ENCODE results near the gene WWC2. TPM values are rescaled to one million over a fixed set of nuclear protein-coding genes. Genes with fewer than 3 reads are reported as not detected.

Gene WWC2
- total RNA-seq, 1 experiment from 2014 or later: 39.1 TPM

DNA sequence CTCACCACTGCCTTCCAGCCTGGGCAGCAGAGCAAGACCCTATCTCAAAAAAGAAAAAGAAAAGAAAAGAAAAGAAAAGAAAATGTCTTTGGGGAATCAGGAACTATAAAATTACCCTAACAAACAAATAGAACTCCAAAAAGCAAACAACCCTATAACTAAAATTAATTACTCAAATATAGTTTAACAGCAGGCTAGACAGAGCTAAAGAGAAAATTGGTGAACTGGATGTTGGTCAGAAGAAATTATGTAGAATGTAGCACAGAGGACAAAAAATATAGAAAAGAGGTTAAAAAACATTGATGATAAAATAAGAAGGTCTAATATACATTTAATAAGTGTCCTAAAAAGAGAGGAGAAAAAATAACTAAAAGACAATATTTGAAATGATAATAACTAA lies 27.8 kb upstream of the WWC2 start:
- ChIA-PET RAD21 (ENCODE audit: low non-redundant PET in 1 of 2, low total read pairs in 2 of 2, uncharacterized antibody in 2 of 2, unreplicated experiment in 2 of 2) (no interaction called here), POLR2A (no interaction called here), CTCF (interaction anchor here (1.3 kb wide), 1 partner anchor 178 kb away, joined by 3 read pairs; no protein-coding TSS in a partner anchor)
- Histone ChIP-seq H3K4me3 (replicated peaks in 1 of 2; ENCODE audit: low read depth in 1 of 2, low read length in 2 of 2) (no peak overlapping the region), H4K20me1 (ENCODE audit: insufficient read depth) (no peaks in the 10 kb centered on the region), H3K27me3 (ENCODE audit: insufficient read depth, low read length) (no peaks in the 10 kb centered on the region), H3K36me3 (ENCODE audit: control insufficient read depth in 1 of 2, insufficient read depth in 2 of 2, low read length in 2 of 2) (no peaks in the 10 kb centered on the region), H3K9ac (ENCODE audit: low read length) (no peak overlapping the region), H3K4me2 (ENCODE audit: low read length) (no peak overlapping the region), H3K4me1 (ENCODE audit: control insufficient read depth in 1 of 2, insufficient read depth in 2 of 2, low read length in 2 of 2) (no peaks in the 10 kb centered on the region), H2AFZ (ENCODE audit: low read depth, low read length, poor library complexity, severe bottlenecking) (no peak overlapping the region), H3K79me2 (ENCODE audit: insufficient read depth, low read length) (no peaks in the 10 kb centered on the region), H3K9me3 (ENCODE audit: control insufficient read depth in 1 of 2, insufficient read depth in 1 of 2, low read depth in 1 of 2, low read length in 2 of 2) (0 out of 4 replicates have a peak, but pooled peaks cover 3 to 5% of the 10 kb centered on the region in 2 experiments), H3K9me2 (ENCODE audit: insufficient read depth) (no peaks in the 10 kb centered on the region), H3K27ac (ENCODE audit: low read depth, low read length) (no peak overlapping the region)
- TF ChIP-seq SP1 (IDR thresholded peaks at IDR 0.05; ENCODE audit: low read depth) (no peak), CBX3 (IDR thresholded peaks at IDR 0.05; ENCODE audit: low read depth) (no peak), CEBPB (IDR thresholded peaks at IDR 0.05; ENCODE audit: low read depth) (no peak), TCF7L2 (IDR thresholded peaks at IDR 0.05; ENCODE audit: borderline replicate concordance, extremely low read depth, insufficient read depth, insufficient read length) (no peak), ELF1 (IDR thresholded peaks at IDR 0.05; ENCODE audit: borderline replicate concordance, low read depth) (no peak), POLR2A (IDR thresholded peaks at IDR 0.05; ENCODE audit: borderline replicate concordance, extremely low read depth, insufficient read depth, insufficient read length) (no peak), SRF (IDR thresholded peaks at IDR 0.05; ENCODE audit: low read depth) (no peak), MAX (IDR thresholded peaks at IDR 0.05) (no peak), ZFX (IDR thresholded peaks at IDR 0.05) (no peak), REST (IDR thresholded peaks at IDR 0.05; ENCODE audit: low read depth) (no peak), FOSL1 (IDR thresholded peaks at IDR 0.05; ENCODE audit: low read depth) (no peak), EZH2 (IDR thresholded peaks at IDR 0.05) (no peak)
- TF ChIP-seq, protein P1, sequence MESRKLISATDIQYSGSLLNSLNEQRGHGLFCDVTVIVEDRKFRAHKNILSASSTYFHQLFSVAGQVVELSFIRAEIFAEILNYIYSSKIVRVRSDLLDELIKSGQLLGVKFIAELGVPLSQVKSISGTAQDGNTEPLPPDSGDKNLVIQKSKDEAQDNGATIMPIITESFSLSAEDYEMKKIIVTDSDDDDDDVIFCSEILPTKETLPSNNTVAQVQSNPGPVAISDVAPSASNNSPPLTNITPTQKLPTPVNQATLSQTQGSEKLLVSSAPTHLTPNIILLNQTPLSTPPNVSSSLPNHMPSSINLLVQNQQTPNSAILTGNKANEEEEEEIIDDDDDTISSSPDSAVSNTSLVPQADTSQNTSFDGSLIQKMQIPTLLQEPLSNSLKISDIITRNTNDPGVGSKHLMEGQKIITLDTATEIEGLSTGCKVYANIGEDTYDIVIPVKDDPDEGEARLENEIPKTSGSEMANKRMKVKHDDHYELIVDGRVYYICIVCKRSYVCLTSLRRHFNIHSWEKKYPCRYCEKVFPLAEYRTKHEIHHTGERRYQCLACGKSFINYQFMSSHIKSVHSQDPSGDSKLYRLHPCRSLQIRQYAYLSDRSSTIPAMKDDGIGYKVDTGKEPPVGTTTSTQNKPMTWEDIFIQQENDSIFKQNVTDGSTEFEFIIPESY (IDR thresholded peaks at IDR 0.05; ENCODE audit: extremely low read depth, insufficient replicate concordance, low read length): no peak
- TF ChIP-seq, protein P2, sequence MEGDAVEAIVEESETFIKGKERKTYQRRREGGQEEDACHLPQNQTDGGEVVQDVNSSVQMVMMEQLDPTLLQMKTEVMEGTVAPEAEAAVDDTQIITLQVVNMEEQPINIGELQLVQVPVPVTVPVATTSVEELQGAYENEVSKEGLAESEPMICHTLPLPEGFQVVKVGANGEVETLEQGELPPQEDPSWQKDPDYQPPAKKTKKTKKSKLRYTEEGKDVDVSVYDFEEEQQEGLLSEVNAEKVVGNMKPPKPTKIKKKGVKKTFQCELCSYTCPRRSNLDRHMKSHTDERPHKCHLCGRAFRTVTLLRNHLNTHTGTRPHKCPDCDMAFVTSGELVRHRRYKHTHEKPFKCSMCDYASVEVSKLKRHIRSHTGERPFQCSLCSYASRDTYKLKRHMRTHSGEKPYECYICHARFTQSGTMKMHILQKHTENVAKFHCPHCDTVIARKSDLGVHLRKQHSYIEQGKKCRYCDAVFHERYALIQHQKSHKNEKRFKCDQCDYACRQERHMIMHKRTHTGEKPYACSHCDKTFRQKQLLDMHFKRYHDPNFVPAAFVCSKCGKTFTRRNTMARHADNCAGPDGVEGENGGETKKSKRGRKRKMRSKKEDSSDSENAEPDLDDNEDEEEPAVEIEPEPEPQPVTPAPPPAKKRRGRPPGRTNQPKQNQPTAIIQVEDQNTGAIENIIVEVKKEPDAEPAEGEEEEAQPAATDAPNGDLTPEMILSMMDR (IDR thresholded peaks at IDR 0.05 in 2 of 3, conservative IDR thresholded peaks at IDR 0.05 in 1 of 3; ENCODE audit: borderline replicate concordance in 1 of 3, insufficient read depth in 1 of 3, low read depth in 2 of 3, low read length in 2 of 3): no peak
- intact Hi-C loops (cut with micrococcal nuclease): no loop called here
- no peak for DNase-seq (ENCODE audit: low read depth, low spot score)
- no peak for ATAC-seq
- no TSS peak for BruUV-seq (replicated peaks)
